HG03064 (cell line): ENCODE measurements around the gene MORN1.

Source experiments
- ATAC-seq: cut with Tn5 transposase; IDR thresholded peaks from one replicate; pipeline ENCODE4 v1.9.1; 2021; ENCODE audit warnings: low read depth; ENCODE audit not compliant: unreplicated experiment

The MORN1 gene

DNA sequence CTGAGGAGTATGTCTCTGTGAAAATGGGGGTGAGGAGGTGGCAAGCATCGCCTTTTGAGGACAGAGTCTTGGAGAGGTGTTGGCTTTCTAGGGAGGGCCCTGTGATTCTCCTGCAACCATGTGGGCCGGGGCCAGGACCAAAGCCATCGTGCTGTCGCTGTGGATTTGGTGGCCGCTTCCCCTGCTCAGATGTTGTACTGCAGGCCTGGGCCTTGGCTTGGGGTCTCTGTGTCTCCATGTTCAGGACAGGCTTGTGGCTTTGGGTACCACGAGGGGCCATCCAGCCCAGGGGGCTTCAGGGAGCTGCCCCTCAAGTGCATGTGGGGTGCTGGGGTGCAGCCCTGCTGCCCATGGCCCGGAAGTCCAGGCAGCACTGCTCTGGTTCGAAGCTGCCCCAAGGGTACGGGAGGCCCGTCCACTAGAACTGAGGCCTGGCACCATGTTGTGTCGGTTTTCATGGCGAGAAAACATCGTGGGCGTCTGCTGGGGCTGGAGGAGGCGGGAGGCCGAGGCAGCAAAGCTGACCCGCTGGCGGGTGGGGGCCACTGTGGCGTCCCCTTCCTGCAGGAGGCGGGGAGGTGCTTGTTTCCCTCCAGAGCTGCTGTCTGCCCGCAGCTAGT lies 107.9 kb downstream of the MORN1 start:
- ATAC-seq, result no peak

DNA sequence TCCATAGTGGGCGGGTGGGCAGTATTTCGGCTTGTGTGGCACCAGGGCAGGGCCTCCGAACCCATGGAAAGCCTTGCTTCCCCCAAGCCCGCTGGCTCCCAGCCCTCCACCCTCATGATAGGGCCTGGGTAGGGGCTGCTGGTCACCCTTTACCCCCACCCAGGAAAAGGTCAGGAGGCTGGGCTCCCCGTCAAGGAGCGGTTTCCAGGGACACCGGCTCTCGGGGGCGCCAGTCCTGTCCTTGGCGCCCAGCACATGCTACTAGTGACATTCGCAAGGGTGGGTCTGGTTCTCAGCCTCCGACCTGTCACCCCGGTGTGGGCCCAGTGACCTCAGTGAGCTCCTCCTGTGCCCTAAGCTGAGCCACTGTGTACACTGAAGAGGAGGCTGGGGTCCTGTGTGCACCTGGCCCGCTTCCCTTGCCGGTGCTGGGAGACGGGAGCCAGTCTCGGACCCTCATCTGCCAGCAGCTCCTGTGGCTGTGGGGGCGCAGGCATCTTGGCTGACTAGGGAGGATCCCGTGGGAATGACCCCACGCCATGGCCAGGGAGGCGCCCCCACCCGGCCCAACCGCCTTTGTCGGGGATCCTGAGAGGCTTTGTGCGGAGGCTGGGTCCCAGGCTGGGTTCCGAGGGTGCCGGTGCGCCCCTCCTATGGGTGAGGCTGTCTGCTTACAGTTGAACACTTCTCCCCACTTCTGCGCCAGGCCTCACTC lies 108.6 kb downstream of the MORN1 start:
- ATAC-seq, result no peak

DNA sequence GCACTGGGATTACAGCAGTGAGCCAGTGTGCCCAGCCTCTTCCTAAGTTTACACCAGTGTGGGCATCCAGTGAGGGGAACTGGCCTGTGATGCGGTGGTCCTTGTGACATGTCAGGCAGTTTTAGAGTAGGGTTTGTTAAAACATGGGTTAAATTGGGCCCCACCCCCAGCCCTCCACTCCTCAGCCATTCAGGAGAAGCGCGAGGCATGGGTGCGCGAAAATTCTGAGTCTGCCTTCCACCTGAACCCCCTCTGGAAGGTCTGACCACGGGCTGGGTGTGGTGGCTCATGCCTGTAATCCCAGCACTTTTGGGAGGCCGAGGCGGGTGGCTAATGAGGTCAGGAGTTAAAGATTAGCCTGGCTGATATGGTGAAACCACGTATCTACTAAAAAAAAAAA lies 111.5 kb downstream of the MORN1 start:
- ATAC-seq, result no peak

GRCh38 chr1:2279210-2279639 lies 112.1 kb downstream of the MORN1 start:
- no peak for ATAC-seq

DNA sequence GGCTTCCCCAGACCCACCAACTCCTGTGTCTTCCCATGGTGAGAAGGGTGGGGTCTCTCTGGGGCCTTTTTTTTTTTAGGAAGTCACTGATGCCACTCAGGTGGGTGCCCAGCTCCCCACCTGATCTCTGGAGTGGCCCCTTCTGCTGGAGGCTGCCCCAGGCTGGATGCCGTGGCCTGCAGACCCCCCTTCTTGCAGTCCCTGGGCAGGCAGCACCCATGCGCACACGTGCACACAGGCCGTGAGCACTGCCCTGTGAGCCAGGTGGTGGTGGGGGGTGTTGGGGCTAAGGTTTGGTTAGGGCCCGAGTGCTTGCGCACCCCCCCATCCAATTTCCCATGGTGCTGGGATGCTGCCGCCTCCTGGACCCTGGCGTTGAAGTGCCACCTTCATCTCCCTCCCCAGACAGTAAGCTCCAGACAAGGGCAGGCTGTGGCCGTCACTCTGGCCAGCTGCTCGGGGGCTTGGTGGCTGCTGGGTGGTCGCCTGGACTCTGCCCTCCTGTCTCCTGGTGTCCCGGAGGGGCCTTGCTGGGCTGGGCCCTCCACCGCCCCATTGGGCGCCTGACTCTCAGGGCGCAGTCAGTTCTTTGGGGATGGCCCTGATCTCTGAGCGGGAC lies 112.7 kb downstream of the MORN1 start:
- ATAC-seq, result no peak

GRCh38 chr1:2277741-2278488 lies 113.4 kb downstream of the MORN1 start:
- ATAC-seq, result no peak

- ATAC-seq, result no peak
Measured at GRCh38 chr1:2276803-2277580, 114.4 kb downstream of the MORN1 start.

DNA sequence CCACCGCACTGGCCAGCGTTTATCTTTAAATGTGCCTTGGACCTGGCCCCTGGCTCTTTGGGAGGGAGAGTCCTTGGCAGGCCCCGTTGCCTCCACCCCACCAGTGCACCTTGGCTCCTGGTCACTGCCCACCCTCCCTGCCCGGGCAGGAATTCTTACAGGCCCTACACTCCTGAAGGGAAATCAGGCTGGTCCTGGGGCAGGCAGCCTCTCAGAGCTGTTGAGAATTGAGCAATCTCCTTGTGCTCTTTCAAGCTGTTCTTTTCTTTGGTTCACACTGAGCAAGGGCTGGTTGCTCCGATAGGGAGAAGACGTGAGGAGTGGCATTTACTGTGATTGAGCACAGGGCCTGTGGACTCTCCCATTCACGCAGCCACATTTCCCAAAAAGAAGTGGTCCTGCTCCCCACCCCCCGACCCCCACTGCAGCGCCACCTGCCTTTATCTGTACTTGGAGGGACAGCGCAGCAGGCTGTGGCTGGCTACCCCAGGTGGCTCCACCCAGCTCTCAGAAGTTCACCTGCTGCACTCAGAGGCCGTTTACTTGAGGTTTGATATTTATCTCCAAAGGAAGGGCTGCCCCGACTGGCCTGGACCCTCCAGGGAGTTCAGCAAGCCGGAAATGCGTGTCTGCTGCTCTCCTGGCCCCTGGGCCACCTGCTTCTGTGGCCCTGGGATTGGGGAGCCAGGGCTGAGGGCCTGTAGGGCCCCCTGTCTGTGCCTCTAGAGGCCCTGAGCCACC lies 115.4 kb downstream of the MORN1 start:
- ATAC-seq, result no peak

- no peak for ATAC-seq
Measured at GRCh38 chr1:2274929-2275475, 116.4 kb downstream of the MORN1 start.

DNA sequence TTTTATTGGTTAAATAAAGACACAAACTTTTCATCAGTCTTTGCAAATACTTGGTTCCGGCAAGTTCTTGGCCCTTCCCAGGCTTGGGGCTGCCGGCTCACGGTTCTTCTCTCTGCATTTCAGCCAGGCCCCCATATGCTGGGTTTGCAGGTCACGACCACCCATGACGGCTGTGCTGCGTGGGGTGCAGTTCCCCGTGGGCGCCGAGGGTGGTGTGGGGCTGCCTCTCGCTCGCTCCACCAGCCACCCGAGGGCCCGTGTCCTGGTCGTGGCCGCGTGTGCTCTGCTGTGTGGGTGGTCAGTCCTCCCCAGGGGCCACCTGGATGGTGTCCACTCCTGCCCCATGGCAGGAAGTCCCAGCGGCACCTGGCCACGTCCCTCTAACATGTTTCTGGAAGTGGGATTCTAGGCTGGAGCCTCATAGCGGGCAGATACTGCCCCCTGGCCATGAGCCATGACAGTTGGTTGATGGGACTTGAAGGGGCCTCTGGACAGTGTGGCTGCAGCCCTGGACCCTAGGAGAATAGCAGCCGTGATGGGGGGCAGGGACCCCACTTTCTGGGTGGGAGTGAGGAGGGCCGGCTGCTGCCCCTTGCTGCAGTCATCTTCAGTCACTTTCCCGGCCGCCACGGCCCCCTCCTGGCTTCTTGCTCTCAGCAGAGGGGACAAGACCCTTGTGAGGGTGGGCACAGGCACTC lies 117.0 kb downstream of the MORN1 start:
- no peak for ATAC-seq

DNA sequence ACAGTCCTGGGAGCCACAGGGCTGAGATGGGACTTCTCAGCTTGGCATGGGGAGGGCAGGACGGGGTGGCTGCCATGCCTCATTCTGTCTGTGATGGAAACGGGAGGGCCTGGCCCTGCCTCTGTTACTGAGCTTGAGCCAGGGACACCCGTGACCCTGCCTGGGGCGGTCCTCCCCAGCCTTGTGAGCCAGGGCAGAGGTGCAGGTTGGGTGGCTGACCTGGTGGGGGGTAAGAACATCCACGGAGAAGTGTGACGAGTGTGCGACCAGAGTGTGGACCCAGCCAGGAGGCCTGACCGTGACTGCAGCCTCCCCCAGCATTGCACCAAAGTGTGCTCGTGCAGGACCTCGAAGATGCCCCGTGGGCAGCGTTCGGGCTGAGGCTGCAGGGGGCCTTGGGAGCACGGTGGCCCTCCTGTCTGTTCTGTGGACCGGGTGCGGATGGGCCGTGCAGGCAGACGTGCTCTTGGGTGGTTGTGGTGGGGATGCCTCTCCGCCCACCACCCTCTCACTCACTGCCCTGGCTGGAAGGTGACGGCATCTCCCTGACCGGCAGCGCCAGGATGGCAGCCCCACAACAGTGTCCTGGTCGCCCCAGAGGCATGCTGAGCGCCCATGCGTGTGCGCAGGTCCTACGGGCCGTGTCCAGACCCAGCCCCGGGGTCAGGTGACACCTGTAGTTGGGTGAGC lies 117.8 kb downstream of the MORN1 start:
- ATAC-seq, result no peak

GRCh38 chr1:2272686-2273400 lies 118.5 kb downstream of the MORN1 start:
- ATAC-seq, result no peak

- no peak for ATAC-seq
Measured at GRCh38 chr1:2271841-2272655, 119.3 kb downstream of the MORN1 start.
